ENCODE measurements around the gene DOCK4. TPM values are rescaled to one million over a fixed set of nuclear protein-coding genes. Genes with fewer than 3 reads are reported as not detected.
A peak's percentile ranks its signal among the peaks of the same experiment; 100 is the strongest.

Gene DOCK4
- total RNA-seq, 1 experiment from 2014 or later: 4.9 TPM

GRCh38 chr7:112067632-112068540, 138.3 kb downstream of the DOCK4 start:
- Histone ChIP-seq H3K27ac (ENCODE audit: insufficient read length, low read depth, low read length) (no peak overlapping the region), H2BK120ac (ENCODE audit: low read depth, low read length, poor library complexity, severe bottlenecking) (no peak overlapping the region), H2BK12ac (ENCODE audit: insufficient read length, low read depth, low read length) (no peak overlapping the region), H3K18ac (ENCODE audit: insufficient read length, low read depth, low read length) (no peak overlapping the region), H3K9ac (ENCODE audit: extremely low read depth, insufficient read length, low read length) (no peak overlapping the region), H2AFZ (ENCODE audit: low read length) (no peak overlapping the region), H3K23ac (ENCODE audit: insufficient read length, low read depth, low read length) (no peak overlapping the region), H3K56ac (ENCODE audit: insufficient read length, low read depth, low read length) (no peak overlapping the region), H3K4me2 (ENCODE audit: insufficient read depth, insufficient read length, low read length) (no peak overlapping the region), H3K79me1 (ENCODE audit: insufficient read depth, low read depth, low read length, poor library complexity, severe bottlenecking) (no peaks in the 10 kb centered on the region), H3T11ph (ENCODE audit: low read length) (no peak overlapping the region), H3K4me1 (ENCODE audit: insufficient read depth, low read length) (no peaks in the 10 kb centered on the region; the same call in 1 of the 2 replicates), H4K91ac (ENCODE audit: insufficient read length, low read depth, low read length) (no peak overlapping the region), H2BK15ac (ENCODE audit: low read depth, low read length) (no peak overlapping the region), H3K79me2 (ENCODE audit: insufficient read depth, low read length) (no peaks in the 10 kb centered on the region), H2BK20ac (ENCODE audit: low read depth, low read length, poor library complexity, severe bottlenecking) (no peak overlapping the region), H2AK5ac (ENCODE audit: insufficient read length, low read length) (no peak overlapping the region), H3K9me3 (ENCODE audit: control insufficient read depth, low read depth, low read length) (no peaks in the 10 kb centered on the region), H2BK5ac (ENCODE audit: insufficient read length, low read length) (no peak overlapping the region), H3K14ac (ENCODE audit: insufficient read depth, low read length) (no peak overlapping the region), H4K5ac (ENCODE audit: insufficient read length, low read depth, low read length) (no peak overlapping the region), H3K4ac (ENCODE audit: low read depth, low read length) (no peak overlapping the region), H4K8ac (replicated peaks; ENCODE audit: insufficient read length, low read depth, low read length) (no peak overlapping the region), H3K27me3 (ENCODE audit: insufficient read depth, low read length) (no peaks in the 10 kb centered on the region), H3K23me2 (ENCODE audit: insufficient read length, low read depth, low read length, poor library complexity, severe bottlenecking) (no peaks in the 10 kb centered on the region), H4K20me1 (ENCODE audit: control insufficient read depth, insufficient read depth, insufficient read length) (no peaks in the 10 kb centered on the region)
- DNase-seq: no peak
- no peak overlapping the region for H3K4me3 Mint-ChIP-seq
- no peaks in the 10 kb centered on the region for H3K9me3 Mint-ChIP-seq
- no peaks in the 10 kb centered on the region for H3K36me3 Mint-ChIP-seq (ENCODE audit: insufficient read depth in 1 of 3, low read depth in 3 of 3)
- WGBS (ENCODE audit: extremely low coverage, insufficient read length, low lambda C conversion rate): no CpG with 5 or more reads among the region's 5 CpGs
- TF ChIP-seq, protein P1, sequence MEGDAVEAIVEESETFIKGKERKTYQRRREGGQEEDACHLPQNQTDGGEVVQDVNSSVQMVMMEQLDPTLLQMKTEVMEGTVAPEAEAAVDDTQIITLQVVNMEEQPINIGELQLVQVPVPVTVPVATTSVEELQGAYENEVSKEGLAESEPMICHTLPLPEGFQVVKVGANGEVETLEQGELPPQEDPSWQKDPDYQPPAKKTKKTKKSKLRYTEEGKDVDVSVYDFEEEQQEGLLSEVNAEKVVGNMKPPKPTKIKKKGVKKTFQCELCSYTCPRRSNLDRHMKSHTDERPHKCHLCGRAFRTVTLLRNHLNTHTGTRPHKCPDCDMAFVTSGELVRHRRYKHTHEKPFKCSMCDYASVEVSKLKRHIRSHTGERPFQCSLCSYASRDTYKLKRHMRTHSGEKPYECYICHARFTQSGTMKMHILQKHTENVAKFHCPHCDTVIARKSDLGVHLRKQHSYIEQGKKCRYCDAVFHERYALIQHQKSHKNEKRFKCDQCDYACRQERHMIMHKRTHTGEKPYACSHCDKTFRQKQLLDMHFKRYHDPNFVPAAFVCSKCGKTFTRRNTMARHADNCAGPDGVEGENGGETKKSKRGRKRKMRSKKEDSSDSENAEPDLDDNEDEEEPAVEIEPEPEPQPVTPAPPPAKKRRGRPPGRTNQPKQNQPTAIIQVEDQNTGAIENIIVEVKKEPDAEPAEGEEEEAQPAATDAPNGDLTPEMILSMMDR (conservative IDR thresholded peaks at IDR 0.05): no peak
- no peaks in the 10 kb centered on the region for H3K27me3 Mint-ChIP-seq (ENCODE audit: low read depth)
- 0 out of 7 replicates have a peak overlapping the region, but pooled peaks of 1 of the 3 experiments have one; percentile 25 for H3K27ac Mint-ChIP-seq
- H3K4me1 Mint-ChIP-seq: peaks cover 4% of the 10 kb centered on the region in 2 experiments; a peak in 3 of 4 replicates
